Erythroblast (primary cell): Measurements from ENCODE around the gene CT47A1.

Source experiments
- GATA1 ChIP-seq: IDR thresholded peaks from 2 replicates; pipeline ENCODE4 v1.6.1; 2011; ENCODE audit warnings: low read depth, mild to moderate bottlenecking, control low read depth, low read length, moderate library complexity
- POLR2A ChIP-seq: IDR thresholded peaks from 2 replicates; pipeline ENCODE4 v1.6.1; 2011; ENCODE audit warnings: mild to moderate bottlenecking, low read length

GRCh38 chrX:120999413-120999812 lies 13.9 kb upstream of the CT47A1 start:
- TF ChIP-seq POLR2A, result no peak
- TF ChIP-seq GATA1, result no peak
